Fibroblast of skin of left quadriceps (primary cell): Measurements from ENCODE around the gene DTWD2.
"Not testable (repeated sequence)": the region's sequence is repeated elsewhere in the genome, so short reads cannot be mapped to it uniquely, and the experiment has no call there.

Experiments used
- DNase-seq, 2 experiments: peaks; one replicate each; pipeline ENCODE4 v3.0.0-alpha.2; 2013; ENCODE audit warnings: low read depth in 2 of 2

DTWD2 gene

DNA sequence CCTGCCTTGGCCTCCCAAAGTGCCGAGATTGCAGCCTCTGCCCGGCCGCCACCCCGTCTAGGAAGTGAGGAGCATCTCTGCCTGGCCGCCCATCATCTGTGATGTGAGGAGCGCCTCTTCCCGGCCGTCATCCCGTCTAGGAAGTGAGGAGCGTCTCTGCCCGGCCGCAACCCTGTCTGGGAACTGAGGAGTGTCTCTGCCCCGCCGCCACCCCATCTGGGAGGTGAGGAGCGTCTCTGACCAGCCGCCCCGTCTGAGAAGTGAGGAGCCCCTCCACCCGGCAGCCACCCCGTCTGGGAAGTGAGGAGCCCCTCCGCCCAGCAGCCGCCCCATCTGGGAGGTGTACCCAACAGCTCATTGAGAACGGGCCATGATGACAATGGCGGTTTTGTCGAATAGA is 10.5 kb upstream of the DTWD2 start:
- DNase-seq: not testable (repeated sequence)

DNA sequence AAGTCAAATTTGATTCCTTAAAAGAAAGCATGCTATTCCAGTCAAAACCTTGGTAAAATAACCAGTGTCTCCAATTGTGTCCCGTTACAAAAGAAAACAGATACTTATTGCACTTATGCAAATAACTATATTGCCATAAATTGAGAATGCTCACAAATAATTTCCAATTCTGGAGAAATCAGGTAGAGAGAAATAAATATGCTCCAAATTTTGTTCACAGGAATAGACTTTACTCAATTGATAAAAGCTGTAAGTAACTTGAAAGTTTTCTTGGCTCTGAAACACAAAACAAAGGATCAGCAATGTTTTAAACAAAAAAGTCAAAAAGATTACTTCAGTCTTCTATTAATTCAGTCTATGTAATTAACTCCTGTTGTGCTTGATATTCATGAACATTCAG is 7.8 kb upstream of the DTWD2 start:
- DNase-seq: no peak

DNA sequence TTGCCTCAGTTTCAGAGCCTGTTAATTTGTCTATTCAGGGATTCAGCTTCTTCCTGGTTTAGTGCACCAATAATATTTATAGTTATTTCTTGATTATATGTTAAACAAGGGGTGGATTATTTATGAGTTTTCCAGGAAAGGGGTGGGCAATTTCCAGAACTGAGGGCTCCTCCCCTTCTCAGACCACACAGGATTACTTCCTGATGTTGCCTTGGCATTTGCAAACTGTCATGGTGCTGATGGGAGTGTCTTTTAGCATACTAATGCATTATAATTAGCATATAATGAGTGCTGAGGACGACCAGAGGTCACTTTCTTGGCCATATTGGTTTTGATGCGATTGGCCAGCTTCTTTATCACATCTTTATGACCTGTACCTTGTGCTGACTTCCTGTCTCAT is 6.2 kb upstream of the DTWD2 start:
- DNase-seq: no peak

DNA sequence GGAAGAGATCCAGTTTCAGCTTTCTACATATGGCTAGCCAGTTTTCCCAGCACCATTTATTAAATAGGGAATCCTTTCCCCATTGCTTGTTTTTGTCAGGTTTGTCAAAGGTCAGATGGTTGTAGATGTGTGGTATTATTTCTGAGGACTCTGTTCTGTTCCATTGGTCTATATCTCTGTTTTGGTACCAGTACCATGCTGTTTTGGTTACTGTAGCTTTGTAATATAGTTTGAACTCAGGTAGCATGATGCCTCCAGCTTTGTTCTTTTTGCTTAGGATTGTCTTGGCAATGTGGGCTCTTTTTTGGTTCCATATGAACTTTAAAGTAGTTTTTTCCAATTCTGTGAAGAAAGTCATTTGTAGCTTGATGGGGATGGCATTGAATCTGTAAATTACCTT is 4.8 kb upstream of the DTWD2 start:
- not testable (repeated sequence) for DNase-seq

DNA sequence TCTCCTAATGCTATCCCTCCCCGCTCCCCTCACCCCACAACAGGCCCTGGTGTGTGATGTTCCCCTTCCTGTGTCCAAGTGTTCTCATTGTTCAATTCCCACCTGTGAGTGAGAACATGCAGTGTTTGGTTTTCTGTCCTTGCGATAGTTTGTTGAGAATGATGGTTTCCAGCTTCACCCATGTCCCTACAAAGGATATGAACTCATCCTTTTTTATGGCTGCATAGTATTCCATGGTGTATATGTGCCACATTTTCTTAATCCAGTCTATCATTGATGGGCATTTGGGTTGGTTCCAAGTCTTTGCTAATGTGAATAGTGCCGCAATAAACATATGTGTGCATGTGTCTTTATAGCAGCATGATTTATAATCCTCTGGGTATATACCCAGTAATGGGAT is 3.7 kb upstream of the DTWD2 start:
- DNase-seq: not testable (repeated sequence)

DNA sequence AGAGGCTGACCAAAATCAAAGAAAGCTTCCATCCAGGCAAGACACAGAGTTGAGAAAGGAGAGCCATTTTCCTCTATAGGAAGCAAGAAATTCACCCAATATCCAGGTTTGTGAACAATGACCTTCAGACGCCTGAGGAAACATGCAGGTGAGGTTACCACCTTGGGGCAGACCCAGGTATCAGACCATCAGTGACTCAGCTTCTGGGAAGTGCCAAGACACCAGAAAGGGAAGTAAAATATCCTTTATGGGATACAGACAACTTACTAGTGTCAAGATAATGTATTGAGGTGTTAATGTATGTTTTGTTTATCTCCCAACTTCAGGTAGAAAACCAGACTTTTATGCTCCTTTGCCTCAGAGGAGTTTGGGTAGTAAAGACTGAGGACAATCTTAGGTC is 2.2 kb upstream of the DTWD2 start:
- DNase-seq: no peak

DNA sequence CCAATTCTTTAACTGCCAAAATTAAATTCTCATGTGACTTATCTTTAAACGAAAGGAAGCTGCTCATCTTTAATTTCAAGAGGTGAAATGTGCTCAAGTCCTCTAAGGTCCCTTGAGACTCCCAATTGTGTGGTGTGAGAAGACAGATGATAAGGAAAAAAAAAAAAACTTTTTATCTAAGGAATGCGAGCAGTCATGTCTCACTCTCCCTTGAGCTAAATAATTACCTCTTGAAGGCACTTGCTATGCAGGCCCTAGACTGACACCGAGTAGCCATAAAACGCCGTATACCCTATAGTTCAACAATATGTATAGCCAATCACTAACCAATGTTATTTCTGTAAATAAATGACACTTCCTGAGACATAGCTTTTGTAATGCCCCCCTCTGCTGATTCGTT is 1.5 kb upstream of the DTWD2 start:
- DNase-seq: no peak

DNA sequence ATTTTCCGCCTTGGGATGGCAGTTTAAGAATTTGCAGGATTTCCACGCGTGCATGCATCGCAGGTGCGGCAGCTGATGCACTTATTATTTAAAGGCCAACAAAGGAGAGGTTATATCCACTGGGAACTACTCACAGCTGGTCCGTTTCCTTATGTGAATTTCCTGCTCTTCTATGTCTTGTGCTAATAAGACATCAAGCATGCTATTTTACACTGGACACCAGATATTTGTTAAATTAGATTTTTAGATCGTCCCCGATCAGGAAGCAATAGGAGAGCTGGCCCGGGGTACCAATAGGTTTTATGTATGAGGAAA is 476 bp upstream of the DTWD2 start:
- DNase-seq: no peak

DNA sequence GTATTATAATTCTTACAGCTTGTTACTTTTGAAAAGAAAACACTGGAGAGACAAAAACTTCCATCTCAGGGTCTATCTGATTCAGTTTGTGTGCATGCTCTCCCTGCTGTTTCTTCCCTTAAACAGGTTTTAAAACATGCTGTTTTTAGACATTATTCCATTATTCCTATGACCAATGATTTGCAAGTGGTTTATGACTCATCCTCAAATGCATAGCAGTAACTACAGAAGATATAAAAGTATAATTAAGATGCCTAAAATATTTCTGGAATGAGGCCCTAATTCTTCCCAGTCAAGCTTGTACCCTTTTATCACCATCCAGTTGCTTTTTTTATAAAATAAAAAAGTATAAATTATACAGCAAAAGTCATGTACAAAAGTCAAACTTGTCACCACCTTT is 3.7 kb downstream of the DTWD2 start:
- peak; percentile 81 to 84 for DNase-seq

DNA sequence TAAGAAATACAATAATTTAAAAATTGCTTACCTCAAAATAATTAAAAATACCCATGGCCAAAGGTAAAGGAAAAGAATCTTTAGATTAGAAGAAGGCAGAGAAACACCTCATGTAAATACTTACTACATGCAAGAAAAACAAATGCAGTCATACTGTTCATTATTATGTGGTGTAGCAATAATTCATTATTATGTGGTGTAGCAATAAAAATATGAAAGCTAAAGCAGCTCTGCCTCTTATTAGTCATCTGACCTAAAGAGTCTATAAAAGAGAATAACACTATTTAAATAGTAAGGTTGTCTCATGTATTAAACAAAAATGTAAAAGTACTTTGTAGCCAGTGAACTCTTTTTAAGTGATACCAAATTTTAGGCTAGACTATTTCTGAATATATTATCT is 6.6 kb downstream of the DTWD2 start:
- peak in 1 of 2 experiments; percentile 10 for DNase-seq

DNA sequence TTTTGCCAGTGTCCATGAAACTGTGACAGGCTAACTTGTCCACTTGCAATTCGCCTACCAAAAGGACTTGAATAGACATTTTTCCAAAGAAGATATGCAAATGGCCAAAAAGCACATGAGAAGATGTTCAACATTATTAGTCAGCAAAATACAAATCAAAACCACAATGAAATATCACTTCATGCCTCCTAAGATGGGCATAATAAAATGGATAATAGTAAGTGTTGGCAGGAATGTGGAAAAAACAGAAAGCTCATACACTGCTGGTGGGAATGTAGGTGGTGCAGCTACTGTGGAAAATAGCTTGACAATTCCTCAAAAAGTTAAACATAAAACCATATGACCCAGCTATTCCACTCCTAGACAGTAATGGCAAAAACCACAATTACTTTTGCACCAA is 7.9 kb downstream of the DTWD2 start:
- no peak for DNase-seq

DNA sequence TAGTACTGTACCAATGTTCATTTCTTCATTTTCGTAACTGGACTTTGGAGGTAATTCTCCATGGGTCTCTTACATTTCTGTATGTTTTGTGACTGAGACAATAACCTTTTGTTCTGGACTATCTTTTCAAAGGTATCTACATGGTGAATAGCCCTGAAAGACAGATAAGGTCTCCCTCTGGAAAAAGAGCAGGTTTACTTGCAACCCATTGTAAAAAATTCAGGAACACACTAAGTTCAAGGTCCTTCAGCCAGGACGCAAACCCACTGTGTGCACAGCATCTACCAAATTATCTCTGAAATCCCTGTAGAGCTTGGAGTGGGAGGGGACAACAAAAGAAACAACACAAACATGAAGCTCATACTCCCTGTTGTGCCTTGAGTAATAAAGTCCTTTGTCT is 8.3 kb downstream of the DTWD2 start:
- DNase-seq: no peak

DNA sequence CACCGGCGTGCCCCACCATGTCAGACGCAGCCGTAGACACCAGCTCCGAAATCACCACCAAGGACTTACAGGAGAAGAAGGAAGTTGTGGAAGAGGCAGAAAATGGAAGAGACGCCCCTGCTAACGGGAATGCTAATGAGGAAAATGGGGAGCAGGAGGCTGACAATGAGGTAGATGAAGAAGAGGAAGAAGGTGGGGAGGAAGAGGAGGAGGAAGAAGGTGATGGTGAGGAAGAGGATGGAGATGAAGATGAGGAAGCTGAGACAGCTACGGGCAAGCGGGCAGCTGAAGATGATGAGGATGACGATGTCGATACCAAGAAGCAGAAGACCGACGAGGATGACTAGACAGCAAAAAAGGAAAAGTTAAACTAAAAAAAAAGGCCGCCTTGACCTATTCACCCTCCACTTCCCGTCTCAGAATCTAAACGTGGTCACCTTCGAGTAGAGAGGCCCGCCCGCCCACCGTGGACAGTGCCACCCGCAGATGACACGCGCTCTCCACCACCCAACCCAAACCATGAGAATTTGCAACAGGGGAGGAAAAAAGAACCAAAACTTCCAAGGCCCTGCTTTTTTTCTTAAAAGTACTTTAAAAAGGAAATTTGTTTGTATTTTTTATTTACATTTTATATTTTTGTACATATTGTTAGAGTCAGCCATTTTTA is 14.4 kb downstream of the DTWD2 start:
- DNase-seq: not testable (repeated sequence)

DNA sequence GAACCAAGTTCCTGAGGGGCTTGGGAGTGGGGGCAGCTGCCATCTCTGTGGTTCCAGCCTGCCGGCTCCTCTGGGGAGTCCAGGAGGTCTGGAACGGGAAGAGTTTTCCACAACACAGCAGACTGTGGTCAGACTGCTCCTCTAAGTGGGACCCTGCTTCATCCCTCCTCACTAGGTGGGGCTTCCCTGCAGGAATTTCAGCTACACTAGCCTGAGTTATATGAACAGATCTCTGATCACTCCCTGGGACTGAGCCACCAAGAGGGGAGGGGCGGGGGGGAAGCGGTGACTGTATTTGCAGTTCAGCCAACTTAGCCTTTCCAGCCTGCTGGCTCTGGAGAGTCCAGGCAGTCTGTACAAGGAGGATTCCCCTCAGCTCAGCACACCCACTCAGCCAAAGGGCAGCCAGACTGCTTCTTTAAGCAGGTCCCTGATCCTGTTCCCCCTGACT is 19.4 kb downstream of the DTWD2 start:
- no peak for DNase-seq

DNA sequence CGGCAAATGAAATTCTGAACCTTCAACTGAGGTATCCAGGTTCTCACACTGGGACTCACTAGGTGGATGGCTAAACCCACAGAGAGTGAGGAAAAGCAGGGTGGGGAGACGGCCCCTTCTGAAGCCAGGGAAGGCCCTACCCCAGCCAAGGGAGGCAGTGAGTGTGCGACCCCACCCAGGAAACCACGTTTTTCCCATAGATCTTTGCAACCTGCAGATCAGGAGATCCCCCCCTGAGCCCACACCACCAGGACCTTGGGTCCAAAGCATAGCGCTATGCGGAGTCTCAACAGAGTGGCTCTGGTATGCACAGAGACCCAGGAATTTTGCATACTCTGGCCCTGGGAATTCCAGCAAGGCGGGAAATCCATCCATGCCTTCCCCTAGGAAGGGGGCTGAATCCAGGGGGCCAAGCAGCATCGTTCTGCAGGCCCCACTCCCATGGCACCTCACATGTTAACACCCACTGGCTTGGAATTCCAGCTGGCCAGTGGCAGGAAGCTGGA is 19.9 kb downstream of the DTWD2 start:
- DNase-seq: no peak

DNA sequence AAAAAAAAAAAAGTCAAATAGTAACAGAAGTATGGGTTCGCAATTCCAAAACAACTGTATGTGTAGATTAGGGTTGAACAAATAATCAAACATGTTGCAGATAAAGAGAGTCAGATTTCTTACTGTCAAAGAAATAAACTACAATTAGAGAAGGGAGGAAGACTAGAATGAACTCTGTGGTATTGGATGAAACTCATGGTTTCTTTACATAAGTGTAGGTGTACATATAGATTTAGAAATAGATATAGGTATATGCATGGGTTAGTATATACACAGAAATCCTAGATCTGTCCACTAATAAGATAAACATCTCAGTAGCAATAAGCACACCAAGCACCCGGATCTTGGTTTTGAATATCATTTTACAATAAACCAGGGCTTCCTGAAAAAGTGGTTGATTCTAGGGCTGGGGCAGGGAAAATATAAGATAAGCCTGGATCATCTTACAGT is 21.3 kb downstream of the DTWD2 start:
- DNase-seq: no peak

DNA sequence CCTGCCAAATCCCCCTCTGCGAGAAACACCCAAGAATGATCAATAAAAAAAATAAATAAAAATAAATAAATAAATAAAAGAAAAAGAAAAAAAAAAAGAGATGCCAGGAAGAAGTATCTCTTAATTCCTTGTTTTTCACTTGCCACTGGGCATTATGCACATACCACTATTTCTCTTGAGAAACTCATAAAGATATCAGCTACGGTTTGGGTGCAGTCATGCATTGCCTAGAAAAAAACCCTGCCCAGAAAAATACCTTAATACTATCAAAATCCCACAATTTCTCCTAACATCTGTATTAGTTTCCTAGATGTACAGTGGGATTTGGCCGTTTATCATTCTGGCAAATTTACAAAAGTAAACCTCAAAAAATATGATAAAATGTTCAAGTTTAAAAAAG is 22.5 kb downstream of the DTWD2 start:
- DNase-seq: no peak

DNA sequence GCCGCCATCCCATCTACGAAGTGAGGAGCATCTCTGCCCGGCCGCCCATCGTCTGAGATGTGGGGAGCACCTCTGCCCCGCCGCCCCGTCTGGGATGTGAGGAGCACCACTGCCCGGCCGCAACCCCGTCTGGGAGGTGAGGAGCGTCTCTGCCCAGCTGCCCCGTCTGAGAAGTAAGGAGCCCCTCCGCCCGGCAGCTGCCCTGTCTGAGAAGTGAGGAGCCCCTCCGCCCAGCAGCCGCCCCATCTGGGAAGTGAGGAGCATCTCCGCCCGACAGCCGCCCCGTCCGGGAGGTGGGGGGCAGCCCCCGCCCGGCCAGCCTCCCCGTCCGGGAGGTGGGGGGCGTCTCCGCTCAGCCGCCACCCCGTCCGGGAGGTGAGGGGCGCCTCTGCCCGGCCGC is 23.4 kb downstream of the DTWD2 start:
- not testable (repeated sequence) for DNase-seq

DNA sequence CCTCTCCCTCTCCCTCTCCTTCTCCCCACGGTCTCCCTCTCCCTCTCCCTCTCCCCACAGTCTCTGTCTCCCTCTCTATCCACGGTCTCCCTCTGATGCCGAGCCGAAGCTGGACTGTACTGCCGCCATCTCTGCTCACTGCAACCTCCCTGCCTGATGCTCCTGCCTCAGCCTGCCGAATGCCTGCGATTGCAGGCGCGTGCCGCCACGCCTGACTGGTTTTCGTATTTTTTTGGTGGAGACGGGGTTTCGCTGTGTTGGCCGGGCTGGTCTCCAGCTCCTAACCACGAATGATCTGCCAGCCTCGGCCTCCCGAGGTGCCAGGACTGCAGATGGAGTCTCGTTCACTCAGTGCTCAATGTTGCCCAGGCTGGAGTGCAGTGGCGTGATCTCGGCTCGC is 24.0 kb downstream of the DTWD2 start:
- not testable (repeated sequence) for DNase-seq

DNA sequence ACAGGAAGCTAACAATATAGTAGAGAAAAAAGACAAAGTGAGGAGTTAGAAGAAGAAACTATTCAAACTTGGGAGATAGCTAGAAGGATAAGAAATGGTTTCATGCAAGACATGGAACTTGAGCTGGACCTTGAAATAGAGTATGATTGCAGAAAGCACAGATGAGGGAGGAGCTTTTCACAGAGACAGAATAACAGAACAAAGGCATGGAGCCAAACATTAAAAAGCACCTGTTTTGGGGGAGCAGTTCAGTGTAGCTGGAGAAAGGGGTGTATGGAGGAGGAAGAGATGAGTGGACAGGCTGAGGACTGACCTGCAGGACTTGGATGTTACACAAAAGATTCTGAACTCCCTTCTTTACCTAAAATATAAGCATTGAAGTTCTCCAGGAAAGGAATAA is 25.2 kb downstream of the DTWD2 start:
- no peak for DNase-seq

DNA sequence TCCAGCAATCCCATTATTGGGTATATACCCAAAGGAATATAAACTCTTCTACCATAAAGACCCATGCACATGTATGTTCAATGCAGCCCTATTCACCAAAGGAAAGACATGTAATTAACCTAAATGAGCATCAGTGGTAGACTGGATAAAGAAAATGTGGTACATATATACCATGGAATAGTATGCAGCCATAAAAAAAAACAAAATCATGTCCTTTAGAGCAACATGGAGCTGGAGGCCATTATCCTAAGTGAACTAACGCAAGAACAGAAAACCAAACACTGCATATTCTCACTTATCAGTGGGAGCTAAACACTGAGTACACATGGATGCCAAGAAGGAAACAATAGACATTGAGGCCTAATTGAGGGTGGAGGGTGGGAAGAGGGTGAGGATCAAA is 27.8 kb downstream of the DTWD2 start:
- DNase-seq: no peak

DNA sequence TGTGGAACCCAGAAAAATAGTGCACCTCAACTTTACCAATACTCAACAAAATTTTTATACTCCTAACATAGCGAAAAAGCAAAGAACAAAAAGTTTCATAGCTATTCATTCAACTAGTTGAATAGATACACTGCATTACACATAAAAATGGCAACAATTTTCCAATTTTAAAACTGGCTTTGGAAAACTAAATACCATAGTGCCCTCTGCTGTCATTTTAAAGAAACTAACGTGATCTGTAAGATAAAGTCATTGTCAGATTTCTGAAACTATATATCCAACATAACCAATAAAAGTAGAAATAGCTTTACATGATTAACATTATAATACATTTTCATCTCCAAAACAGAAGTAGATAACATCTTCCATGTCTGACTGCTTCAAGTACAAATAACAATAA is 31.6 kb downstream of the DTWD2 start:
- DNase-seq: peak in 1 of 2 experiments; percentile 8

DNA sequence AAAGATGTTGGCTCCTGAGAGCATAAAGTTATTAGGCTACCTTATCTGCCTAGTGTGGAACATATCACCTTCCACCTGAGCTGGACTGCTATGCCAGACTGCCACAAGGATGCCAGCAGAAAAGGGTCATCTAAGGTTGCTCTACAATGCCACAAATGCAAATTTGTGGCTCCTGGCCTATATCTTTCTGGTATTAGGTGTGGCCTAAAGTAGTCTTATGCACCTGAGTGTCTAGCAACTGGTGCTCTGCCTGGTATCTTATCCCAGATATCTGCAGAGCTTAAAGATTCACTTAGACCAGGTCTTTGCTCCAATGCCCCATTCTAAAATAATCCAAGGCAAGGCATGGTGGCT is 34.7 kb downstream of the DTWD2 start:
- no peak for DNase-seq

DNA sequence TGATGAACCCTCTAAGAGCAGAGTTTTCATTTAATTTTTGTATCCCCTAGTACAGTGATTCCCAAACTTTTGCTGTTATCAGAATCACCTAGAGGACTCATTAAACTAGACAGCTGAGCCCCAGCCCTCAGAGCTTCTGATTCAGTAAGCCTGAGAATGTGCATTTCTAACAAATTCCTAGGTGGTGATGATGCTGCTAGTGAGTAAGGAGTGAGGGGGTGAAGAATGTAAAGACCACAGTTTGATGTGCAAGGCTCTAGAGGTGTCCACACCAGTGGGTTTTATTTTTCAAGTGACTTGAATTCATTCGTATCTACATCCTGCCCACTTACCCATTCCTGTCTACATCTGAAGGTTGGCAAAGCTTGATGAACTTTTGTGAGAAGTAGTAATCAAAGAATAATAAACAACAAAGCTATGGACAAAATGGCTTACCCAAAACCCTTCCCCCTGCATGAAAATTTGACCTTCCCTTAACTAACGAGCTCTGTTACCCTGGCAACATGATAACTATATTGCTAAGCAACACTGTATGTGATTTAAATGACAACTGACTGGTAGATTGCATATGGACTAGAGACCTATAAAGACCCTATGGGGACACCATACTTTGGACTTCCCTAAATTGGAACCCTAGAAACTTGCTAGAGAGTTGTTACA is 35.2 kb downstream of the DTWD2 start:
- no peak for DNase-seq
